Measurements from ENCODE around the gene ITGAL.

DNA sequence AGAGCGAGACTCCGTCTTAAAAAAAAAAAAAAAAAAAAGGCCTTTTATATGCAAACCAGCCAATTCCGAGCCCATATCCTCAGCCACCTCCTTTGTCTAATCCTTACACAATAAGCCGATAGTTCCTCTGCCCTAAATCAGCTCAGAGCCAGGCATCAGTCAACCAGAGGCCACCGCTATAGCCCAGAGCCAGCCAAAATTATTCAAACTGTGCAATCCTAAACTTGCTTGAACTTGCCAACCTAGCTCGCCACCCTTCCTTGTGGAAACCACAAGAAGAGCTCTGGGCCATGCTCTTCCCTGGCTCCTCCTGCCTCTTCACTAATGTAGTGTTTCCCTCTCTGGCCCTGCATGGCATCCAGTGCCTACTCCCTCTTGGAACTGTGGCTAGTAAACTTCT, 17.7 kb downstream of the ITGAL start:
- TF ChIP-seq, protein P1, sequence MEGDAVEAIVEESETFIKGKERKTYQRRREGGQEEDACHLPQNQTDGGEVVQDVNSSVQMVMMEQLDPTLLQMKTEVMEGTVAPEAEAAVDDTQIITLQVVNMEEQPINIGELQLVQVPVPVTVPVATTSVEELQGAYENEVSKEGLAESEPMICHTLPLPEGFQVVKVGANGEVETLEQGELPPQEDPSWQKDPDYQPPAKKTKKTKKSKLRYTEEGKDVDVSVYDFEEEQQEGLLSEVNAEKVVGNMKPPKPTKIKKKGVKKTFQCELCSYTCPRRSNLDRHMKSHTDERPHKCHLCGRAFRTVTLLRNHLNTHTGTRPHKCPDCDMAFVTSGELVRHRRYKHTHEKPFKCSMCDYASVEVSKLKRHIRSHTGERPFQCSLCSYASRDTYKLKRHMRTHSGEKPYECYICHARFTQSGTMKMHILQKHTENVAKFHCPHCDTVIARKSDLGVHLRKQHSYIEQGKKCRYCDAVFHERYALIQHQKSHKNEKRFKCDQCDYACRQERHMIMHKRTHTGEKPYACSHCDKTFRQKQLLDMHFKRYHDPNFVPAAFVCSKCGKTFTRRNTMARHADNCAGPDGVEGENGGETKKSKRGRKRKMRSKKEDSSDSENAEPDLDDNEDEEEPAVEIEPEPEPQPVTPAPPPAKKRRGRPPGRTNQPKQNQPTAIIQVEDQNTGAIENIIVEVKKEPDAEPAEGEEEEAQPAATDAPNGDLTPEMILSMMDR (IDR thresholded peaks at IDR 0.05; ENCODE audit: borderline replicate concordance, extremely low read depth, low read length, poor library complexity, severe bottlenecking): no peak
- no peak for TF ChIP-seq EZH2 (IDR thresholded peaks at IDR 0.05; ENCODE audit: borderline replicate concordance, low read depth, low read length, severe bottlenecking)
